Measurements from ENCODE around the gene VAX1.

The VAX1 gene

DNA sequence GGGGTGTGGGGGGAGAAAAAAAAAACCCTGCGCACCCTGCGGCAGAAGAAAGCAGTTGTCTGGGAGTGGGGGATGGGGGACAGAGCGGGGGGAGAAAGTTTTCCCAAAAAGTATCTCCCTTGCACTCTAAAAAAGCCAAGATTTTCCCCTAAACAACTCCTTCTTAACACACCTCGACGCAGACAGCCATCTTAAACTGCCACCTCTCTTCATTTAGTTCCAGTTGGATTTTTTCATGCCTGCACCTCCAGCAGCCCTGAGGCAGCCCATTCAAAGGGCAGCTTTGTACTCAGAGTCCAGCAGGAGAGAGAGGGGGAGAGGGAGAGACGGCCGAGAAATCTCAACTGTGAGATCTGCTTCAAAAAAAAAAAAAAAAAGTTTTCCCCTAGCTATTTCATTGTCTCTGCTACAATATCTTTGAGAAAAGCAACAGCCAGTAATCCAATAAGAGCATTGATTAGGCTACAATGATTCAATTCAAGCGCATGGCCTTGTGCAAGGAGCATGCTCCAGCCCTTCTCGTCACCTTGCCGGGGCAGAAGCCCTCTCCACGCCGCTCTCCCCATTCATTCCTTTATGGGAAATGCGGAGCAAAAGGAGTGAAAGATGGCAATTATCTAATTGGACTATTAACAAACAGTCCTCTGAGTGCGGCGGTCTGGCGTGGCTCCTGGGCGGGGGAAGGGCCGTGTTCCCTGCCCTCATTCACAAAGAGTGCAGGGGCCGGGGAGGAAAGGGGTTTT is 939 bp upstream of the VAX1 start:
- TF ChIP-seq, protein P1, sequence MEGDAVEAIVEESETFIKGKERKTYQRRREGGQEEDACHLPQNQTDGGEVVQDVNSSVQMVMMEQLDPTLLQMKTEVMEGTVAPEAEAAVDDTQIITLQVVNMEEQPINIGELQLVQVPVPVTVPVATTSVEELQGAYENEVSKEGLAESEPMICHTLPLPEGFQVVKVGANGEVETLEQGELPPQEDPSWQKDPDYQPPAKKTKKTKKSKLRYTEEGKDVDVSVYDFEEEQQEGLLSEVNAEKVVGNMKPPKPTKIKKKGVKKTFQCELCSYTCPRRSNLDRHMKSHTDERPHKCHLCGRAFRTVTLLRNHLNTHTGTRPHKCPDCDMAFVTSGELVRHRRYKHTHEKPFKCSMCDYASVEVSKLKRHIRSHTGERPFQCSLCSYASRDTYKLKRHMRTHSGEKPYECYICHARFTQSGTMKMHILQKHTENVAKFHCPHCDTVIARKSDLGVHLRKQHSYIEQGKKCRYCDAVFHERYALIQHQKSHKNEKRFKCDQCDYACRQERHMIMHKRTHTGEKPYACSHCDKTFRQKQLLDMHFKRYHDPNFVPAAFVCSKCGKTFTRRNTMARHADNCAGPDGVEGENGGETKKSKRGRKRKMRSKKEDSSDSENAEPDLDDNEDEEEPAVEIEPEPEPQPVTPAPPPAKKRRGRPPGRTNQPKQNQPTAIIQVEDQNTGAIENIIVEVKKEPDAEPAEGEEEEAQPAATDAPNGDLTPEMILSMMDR (IDR thresholded peaks at IDR 0.05; ENCODE audit: low read depth, low read length): no peak
- DNase-seq (ENCODE audit: extremely low read depth, low read depth): no peak

DNA sequence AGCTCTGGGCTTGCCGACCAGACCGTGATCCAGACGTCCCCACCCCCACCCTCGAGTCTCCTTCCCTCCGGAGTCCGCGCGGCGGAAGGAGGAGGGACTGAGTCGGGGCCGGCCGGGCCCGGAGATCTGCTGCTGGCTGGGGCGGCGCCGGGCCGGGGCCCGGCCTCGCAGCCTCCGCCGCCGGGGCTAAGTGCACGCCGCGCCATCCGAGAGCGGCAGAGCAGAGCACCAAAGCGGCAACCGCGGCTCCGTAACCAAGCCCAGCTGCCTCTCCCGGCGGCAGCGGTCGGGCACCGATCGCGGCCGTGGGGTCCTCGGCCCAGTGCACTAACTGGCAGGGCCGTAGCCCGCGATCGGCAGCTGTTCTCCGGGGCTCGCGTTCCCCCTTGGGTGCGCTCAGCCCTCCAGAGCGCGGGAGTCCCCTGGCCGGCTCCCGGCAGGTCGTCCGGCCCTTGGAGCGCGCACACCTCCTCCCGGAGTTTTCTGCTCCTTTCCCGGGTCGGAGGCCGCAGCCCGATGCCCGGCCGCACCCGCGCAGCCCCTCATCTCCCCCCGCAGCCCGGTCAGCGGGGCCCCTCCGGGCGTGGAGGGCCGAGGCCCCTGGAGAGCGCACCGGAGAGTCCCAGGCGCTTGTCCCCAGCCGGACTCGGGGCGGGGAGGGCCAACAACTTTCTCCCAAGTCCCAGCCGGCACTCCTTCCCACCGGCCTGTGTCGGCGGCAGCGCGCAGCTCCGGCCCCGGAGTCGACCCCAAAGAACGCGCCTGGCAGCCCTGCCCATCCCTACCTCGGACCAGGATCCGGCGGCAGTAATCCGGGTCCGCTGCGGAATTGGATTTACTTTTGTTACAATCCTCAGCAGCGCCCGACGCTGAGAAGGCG is 799 bp downstream of the VAX1 start:
- no peak for DNase-seq (ENCODE audit: extremely low read depth, low read depth)
- TF ChIP-seq, protein P1 (IDR thresholded peaks at IDR 0.05; ENCODE audit: low read depth, low read length): no peak

DNA sequence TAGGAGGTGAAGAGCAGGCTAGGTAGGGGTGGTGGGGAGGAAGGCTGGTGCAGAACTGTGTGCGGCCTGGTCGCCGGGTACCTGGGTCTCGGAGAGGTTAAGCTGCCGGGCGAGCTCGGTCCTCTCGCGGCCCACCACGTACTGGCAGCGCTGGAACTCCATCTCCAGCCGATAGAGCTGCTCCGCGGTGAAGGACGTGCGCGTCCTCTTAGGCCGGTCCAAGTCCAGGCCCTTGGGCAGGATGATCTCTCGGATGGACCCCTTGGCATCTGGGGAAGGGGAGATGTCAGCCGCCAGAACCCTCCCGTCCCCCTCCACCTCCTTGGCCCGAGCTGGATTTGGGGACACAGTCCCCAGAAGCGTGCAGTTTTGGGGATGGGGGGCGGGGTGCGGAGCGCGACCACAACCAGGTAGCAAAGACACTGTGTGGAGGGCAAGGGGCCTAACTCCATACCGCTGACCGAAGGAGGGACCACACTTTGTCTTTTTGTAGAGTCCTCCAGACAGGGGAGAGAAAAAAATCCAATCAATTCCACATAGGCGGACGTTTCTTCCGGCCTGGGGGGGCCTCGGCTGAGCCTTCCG is 1.6 kb downstream of the VAX1 start:
- no peak for DNase-seq (ENCODE audit: extremely low read depth, low read depth)
- TF ChIP-seq, protein P1 (IDR thresholded peaks at IDR 0.05; ENCODE audit: low read depth, low read length): no peak

DNA sequence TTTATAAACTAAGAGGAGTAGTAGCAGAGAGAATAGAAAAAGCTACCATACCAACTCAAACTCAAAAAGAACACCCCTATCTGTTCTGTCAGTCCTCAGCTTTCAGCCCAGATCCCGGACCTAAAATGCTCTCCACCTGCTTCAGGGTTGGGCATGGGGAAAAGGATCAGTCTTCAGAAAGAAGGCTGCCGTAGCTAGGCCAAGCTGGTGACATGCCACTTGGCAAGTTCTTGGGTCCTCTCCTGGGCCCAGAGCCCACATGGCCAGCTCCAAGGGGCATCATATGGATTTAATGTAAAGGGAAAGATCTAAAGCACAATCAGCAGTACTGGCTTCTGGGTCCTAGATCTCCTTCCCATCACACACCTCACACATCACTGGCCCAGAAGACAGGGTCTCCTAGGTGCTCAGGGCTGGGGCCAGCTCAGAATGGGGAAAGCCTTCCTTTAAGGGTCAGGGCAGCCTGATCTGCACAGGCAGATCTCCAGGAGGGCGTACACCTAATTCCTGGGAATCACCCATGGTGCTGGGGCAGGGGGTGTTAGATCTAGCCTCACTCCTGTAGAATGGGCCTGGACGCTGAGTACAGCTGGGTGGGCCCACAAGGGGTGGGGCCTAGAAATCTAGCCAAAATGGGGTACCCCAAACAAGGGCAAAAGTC is 2.5 kb downstream of the VAX1 start:
- TF ChIP-seq, protein P1 (IDR thresholded peaks at IDR 0.05; ENCODE audit: low read depth, low read length): no peak
- no peak for DNase-seq (ENCODE audit: extremely low read depth, low read depth)

DNA sequence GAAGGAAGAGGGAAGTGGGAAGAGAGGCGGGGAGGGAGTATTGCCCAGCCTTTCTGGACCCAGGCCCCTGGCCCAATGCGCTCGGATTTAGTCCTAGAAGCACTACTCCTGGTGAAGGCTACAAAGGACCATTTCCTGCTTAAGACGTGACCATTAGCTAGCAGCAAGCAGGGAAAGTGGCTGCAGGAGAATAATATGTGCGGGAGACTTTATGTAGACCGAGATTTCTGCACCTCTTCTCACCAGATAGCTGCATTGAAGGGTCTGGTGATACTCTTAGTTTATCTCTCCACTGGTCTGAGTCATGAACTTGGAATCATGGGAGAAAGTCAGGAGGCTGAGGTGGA is 3.1 kb downstream of the VAX1 start:
- TF ChIP-seq, protein P1 (IDR thresholded peaks at IDR 0.05; ENCODE audit: low read depth, low read length): no peak
- no peak for DNase-seq (ENCODE audit: extremely low read depth, low read depth)

DNA sequence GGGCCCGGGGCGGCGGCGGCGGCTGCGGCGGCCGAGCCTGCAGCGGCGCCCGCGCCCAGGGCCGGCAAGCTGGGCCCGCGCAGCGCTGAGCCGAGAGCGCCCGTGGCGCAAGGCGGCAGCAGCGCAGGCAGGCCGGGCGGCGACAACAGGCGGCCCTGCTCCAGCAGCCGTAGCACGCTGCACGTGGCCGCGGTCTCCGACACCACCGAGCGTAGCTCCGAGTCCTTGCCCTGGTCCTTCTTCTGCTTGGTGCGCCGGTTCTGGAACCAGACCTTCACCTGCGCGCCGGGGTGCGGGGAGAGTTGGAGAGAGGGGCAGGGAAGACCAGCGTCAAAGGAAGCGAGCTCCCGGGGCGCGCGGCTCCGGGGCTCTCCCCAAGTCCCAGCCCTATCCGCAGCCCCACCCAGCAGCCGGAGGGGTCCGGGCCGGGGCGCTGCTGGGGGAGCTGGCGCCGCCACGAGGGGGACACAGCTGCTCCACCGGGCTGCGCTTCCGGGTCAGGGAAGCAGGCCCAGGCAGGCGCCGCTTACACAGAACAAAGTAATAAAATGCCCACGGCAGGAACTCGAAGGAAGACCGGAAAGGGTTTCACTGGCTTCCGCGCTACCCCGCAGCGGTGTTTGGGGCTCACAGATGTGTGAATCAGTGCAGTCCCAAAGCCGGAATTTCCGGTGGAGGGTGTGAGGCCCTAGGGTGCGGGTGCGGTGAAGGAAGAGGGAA is 3.6 kb downstream of the VAX1 start:
- TF ChIP-seq, protein P1 (IDR thresholded peaks at IDR 0.05; ENCODE audit: low read depth, low read length): no peak
- no peak for DNase-seq (ENCODE audit: extremely low read depth, low read depth)
